ENCODE data around the gene UGT1A7. TPM values are rescaled to one million over a fixed set of nuclear protein-coding genes. Genes with fewer than 3 reads are reported as not detected.

The UGT1A7 gene
- polyA plus RNA-seq, 1 donor from 2014 or later = not detected

- H3K9me2 ChIP-seq (ENCODE audit: insufficient read depth, low read length) = no peaks in the 10 kb centered on the region
- no peaks in the 10 kb centered on the region for H3K36me3 ChIP-seq (ENCODE audit: insufficient read depth, low read length)
- no peak overlapping the region for H3K27ac ChIP-seq (ENCODE audit: low read length)
- H3K27me3 ChIP-seq (ENCODE audit: insufficient read depth, low read depth, low read length) = no peaks in the 10 kb centered on the region
- no peaks in the 10 kb centered on the region for H3F3A ChIP-seq (ENCODE audit: insufficient read depth, low read length, poor library complexity, severe bottlenecking)
- H4K20me1 ChIP-seq (ENCODE audit: insufficient read depth) = no peaks in the 10 kb centered on the region
- H3K4me2 ChIP-seq (ENCODE audit: low read length) = no peak overlapping the region
- no peaks in the 10 kb centered on the region for H3K9me3 ChIP-seq (ENCODE audit: low read length)
- H3K4me3 ChIP-seq (ENCODE audit: low read length) = no peak overlapping the region
- H3K79me2 ChIP-seq (replicated peaks; ENCODE audit: insufficient read depth, low read length) = no peaks in the 10 kb centered on the region
- no peak overlapping the region for H3K9ac ChIP-seq (ENCODE audit: low read length)
- no peak overlapping the region for H2AFZ ChIP-seq (ENCODE audit: low read depth, low read length)
- no peak for TF ChIP-seq EP300 (conservative IDR thresholded peaks at IDR 0.05; ENCODE audit: poor library complexity, severe bottlenecking)
- TF ChIP-seq, protein P1, sequence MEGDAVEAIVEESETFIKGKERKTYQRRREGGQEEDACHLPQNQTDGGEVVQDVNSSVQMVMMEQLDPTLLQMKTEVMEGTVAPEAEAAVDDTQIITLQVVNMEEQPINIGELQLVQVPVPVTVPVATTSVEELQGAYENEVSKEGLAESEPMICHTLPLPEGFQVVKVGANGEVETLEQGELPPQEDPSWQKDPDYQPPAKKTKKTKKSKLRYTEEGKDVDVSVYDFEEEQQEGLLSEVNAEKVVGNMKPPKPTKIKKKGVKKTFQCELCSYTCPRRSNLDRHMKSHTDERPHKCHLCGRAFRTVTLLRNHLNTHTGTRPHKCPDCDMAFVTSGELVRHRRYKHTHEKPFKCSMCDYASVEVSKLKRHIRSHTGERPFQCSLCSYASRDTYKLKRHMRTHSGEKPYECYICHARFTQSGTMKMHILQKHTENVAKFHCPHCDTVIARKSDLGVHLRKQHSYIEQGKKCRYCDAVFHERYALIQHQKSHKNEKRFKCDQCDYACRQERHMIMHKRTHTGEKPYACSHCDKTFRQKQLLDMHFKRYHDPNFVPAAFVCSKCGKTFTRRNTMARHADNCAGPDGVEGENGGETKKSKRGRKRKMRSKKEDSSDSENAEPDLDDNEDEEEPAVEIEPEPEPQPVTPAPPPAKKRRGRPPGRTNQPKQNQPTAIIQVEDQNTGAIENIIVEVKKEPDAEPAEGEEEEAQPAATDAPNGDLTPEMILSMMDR (IDR thresholded peaks at IDR 0.05; ENCODE audit: poor library complexity, severe bottlenecking) = no peak
- TF ChIP-seq MXI1 (conservative IDR thresholded peaks at IDR 0.05; ENCODE audit: poor library complexity, severe bottlenecking) = no peak
- TF ChIP-seq, protein P2, sequence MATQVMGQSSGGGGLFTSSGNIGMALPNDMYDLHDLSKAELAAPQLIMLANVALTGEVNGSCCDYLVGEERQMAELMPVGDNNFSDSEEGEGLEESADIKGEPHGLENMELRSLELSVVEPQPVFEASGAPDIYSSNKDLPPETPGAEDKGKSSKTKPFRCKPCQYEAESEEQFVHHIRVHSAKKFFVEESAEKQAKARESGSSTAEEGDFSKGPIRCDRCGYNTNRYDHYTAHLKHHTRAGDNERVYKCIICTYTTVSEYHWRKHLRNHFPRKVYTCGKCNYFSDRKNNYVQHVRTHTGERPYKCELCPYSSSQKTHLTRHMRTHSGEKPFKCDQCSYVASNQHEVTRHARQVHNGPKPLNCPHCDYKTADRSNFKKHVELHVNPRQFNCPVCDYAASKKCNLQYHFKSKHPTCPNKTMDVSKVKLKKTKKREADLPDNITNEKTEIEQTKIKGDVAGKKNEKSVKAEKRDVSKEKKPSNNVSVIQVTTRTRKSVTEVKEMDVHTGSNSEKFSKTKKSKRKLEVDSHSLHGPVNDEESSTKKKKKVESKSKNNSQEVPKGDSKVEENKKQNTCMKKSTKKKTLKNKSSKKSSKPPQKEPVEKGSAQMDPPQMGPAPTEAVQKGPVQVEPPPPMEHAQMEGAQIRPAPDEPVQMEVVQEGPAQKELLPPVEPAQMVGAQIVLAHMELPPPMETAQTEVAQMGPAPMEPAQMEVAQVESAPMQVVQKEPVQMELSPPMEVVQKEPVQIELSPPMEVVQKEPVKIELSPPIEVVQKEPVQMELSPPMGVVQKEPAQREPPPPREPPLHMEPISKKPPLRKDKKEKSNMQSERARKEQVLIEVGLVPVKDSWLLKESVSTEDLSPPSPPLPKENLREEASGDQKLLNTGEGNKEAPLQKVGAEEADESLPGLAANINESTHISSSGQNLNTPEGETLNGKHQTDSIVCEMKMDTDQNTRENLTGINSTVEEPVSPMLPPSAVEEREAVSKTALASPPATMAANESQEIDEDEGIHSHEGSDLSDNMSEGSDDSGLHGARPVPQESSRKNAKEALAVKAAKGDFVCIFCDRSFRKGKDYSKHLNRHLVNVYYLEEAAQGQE (IDR thresholded peaks at IDR 0.05; ENCODE audit: borderline replicate concordance) = no peak
- no peak for TF ChIP-seq SMC3 (conservative IDR thresholded peaks at IDR 0.05; ENCODE audit: poor library complexity)
- no peak for TF ChIP-seq TAF1 (IDR thresholded peaks at IDR 0.05; ENCODE audit: low read depth)
- no peak for TF ChIP-seq EZH2 (IDR thresholded peaks at IDR 0.05; ENCODE audit: borderline replicate concordance, insufficient read depth, low read length, poor library complexity, severe bottlenecking)
- TF ChIP-seq POLR2AphosphoS5 (IDR thresholded peaks at IDR 0.05) = no peak
- TF ChIP-seq RAD21 (conservative IDR thresholded peaks at IDR 0.05) = no peak
Observed at GRCh38 chr2:233756429-233757081, 74.9 kb downstream of the UGT1A7 start.

DNA sequence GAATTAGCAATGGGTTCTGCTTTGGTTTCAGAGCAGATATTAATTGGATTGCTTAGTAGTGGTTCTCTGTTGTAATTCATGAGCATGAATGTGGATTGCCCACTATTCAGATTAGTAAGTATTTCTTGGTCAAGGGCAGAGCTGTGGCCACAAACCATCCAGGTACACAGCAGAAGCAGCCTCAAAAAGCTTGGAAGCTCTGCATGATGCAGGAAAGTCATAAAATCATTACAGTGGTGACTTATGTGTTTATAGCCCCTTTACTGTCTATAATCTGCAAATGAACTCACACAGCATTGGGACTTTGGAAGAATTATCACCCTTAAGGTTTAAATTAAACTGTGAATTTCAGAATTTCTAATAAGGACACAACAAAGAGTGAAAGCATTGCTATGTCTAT, 76.4 kb downstream of the UGT1A7 start:
- H3K9me2 ChIP-seq (ENCODE audit: insufficient read depth, low read length) = no peaks in the 10 kb centered on the region
- H2AFZ ChIP-seq (ENCODE audit: low read depth, low read length) = no peak overlapping the region
- H3K9me3 ChIP-seq (ENCODE audit: low read length) = no peaks in the 10 kb centered on the region
- TF ChIP-seq TAF1 (IDR thresholded peaks at IDR 0.05; ENCODE audit: low read depth) = no peak
- TF ChIP-seq, protein P2 (IDR thresholded peaks at IDR 0.05; ENCODE audit: borderline replicate concordance) = no peak
- no peak for TF ChIP-seq RAD21 (conservative IDR thresholded peaks at IDR 0.05)
- TF ChIP-seq SMC3 (conservative IDR thresholded peaks at IDR 0.05; ENCODE audit: poor library complexity) = no peak
- TF ChIP-seq, protein P1 (IDR thresholded peaks at IDR 0.05; ENCODE audit: poor library complexity, severe bottlenecking) = no peak
- TF ChIP-seq EZH2 (IDR thresholded peaks at IDR 0.05; ENCODE audit: borderline replicate concordance, insufficient read depth, low read length, poor library complexity, severe bottlenecking) = no peak
- no peak for TF ChIP-seq MXI1 (conservative IDR thresholded peaks at IDR 0.05; ENCODE audit: poor library complexity, severe bottlenecking)
- TF ChIP-seq POLR2AphosphoS5 (IDR thresholded peaks at IDR 0.05) = no peak
- no peak for TF ChIP-seq EP300 (conservative IDR thresholded peaks at IDR 0.05; ENCODE audit: poor library complexity, severe bottlenecking)
- H3K27ac ChIP-seq (ENCODE audit: low read length) = no peak overlapping the region
- H4K20me1 ChIP-seq (ENCODE audit: insufficient read depth) = no peaks in the 10 kb centered on the region
- H3K4me2 ChIP-seq (ENCODE audit: low read length) = no peak overlapping the region
- H3F3A ChIP-seq (ENCODE audit: insufficient read depth, low read length, poor library complexity, severe bottlenecking) = no peaks in the 10 kb centered on the region
- no peak overlapping the region for H3K9ac ChIP-seq (ENCODE audit: low read length)
- no peaks in the 10 kb centered on the region for H3K79me2 ChIP-seq (replicated peaks; ENCODE audit: insufficient read depth, low read length)
- no peaks in the 10 kb centered on the region for H3K27me3 ChIP-seq (ENCODE audit: insufficient read depth, low read depth, low read length)
- H3K4me3 ChIP-seq (ENCODE audit: low read length) = no peak overlapping the region
- H3K36me3 ChIP-seq (ENCODE audit: insufficient read depth, low read length) = no peaks in the 10 kb centered on the region
